Stimulated activated CD4-positive, alpha-beta T cell treated with anti-CD3 and anti-CD28 coated beads, TNF-alpha, amount 100 ng/mL, for 48 hours (primary cell): ENCODE data around the gene FES.
"Not testable (repeated sequence)": the region's sequence is repeated elsewhere in the genome, so short reads cannot be mapped to it uniquely, and the experiment has no call there.

ENCODE experiments used
- DNase-seq, 3 donors: peaks; one replicate each; pipeline ENCODE4 v3.0.0-alpha.2; 2020; ENCODE audit warnings: low read depth in 3 of 3

The FES gene

DNA sequence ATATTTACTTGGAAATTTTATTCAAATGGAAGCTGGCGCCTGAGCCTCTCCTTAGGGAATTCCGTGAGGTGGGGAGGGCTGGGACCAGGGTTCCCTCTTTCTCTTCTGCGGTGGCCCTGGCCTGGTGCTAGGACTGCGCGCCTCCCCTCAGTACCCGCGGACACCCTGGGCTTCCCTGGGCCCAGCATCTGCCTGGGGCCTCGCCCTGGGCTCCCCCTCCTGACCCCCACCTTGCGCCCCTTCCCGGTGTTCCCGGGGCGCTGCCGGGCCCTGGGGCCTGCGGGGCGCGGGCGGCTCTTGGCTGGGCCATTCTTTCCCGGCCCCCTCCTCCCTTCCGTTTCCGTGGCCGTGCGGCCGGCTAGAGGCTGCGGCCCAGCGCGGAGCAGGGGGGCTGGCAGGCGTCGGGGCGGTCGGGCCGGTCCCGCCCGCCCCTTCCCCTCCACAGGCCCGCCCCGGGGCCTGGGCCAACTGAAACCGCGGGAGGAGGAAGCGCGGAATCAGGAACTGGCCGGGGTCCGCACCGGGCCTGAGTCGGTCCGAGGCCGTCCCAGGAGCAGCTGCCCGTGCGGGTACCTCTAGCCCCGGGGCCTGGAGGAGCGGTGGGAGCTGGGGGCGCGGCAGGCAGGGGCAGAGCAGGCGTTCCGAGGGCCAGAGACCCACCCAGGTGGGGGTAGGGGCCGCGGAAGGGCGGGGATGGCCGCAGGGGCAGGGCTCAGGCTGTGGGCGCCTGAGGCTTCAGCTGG lies at the start of gene FES:
TSS of gene FES (plus strand) at position 529 of the 743 bp plus-strand sequence. CDS start 542 bp downstream, outside the sequence.
- no peak for DNase-seq

DNA sequence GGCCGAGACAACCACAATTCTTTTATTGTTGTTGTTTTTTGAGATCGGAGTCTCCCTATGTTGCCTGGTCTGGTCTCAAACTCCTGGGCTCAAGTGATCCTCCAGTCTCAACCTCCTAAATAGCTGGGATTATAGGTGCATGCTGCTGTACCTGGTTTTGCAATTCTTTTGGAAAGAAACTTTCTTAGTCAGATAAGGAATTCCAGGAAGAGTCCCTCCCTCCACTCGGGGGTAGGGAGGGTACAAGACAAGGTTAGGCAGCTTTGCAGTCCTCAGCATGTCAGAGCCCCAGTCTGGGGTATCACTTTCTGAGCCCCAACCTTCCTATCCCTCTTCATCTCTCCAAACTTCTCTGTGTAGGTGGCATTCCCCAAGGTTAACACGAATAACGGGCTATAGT lies 49.7 kb upstream of the FES start:
- DNase-seq: no peak

DNA sequence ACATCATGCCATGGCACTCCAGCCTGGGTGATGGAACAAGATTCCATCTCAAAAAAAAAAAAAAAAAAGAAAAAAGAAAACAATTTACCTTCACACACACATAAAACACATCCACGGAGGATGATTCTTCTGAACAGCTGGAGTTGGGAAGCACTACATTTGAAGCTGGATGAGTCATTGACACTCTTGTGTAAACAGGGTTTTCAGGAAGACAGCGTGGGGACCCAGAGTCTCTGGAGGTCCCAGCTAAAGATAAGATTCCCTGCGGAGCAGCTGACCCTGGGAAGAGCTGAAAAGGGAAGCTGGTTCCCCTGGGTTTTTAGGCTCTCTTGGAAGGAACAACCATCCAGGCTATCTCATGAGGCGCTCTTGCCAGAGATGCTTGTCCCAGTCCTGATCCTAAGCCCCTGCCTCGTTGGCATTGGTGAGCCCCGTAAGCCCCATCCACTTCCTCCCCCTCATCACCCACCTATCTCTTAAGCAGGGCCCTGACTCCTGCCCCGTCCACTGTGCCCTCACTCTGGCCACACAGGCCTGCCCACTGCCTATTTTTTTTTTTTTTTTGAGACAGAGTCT lies 47.9 kb upstream of the FES start:
- no peak for DNase-seq

DNA sequence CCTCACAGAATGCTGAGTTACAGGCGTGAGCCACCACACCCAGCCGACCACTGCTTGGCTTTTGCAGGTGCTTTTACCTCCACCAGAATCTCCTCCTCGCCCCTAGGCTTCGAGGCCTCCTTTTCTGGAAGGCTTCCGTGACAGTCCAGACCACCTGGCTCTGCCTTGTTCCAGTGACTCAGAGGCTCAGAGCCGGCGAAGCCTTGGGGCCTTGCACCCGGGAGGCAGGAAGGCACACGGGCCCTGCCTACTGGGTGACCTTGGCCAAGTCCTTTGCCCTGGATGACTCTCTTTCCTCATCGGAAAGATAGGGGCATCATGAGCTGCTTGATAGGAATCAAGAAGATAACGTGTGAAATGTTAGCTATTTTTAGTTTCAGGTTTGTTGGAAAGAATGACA lies 47.2 kb upstream of the FES start:
- peak in 2 of 3 donors; percentile 47 to 61 for DNase-seq

DNA sequence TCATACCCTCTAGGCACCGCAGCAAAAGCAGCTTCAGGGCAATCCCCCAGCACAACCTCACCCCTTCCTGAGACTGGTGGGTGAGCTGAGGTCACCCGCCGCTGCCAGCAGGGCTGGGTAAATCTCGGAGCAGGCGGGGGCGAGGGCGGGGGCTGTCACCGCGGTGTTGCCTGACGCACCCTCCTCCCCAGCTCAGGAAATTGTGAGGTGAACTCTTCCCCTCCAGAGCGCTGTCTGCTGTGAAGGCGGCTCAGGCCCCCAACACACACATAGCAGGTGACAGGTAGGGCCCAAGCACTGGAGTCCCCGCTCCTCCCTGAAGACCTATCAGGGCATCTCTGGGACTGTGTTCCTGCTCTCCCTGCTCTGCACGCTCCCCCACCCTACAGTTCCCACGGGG lies 46.2 kb upstream of the FES start:
- DNase-seq: peak; percentile 68 to 86 (median 85)

DNA sequence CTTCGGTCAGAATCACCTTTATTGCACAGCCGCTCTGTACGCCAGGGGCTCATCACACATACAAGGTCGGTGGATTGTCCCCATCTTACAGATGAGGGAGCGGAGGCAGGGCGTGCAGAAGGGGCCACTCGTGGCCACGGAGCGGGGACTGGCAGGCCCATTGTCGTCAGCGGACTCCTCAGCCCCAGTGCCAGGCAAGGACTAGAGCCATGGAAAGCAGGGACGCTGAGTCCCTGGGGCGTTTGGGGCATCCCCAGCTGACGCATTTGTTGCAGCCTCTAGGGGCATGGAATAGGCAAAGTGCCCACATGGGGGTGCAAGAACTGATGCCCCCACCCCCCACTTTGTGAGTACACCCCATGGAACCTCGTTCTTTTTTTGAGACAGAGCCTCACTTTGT lies 45.8 kb upstream of the FES start:
- DNase-seq: no peak

DNA sequence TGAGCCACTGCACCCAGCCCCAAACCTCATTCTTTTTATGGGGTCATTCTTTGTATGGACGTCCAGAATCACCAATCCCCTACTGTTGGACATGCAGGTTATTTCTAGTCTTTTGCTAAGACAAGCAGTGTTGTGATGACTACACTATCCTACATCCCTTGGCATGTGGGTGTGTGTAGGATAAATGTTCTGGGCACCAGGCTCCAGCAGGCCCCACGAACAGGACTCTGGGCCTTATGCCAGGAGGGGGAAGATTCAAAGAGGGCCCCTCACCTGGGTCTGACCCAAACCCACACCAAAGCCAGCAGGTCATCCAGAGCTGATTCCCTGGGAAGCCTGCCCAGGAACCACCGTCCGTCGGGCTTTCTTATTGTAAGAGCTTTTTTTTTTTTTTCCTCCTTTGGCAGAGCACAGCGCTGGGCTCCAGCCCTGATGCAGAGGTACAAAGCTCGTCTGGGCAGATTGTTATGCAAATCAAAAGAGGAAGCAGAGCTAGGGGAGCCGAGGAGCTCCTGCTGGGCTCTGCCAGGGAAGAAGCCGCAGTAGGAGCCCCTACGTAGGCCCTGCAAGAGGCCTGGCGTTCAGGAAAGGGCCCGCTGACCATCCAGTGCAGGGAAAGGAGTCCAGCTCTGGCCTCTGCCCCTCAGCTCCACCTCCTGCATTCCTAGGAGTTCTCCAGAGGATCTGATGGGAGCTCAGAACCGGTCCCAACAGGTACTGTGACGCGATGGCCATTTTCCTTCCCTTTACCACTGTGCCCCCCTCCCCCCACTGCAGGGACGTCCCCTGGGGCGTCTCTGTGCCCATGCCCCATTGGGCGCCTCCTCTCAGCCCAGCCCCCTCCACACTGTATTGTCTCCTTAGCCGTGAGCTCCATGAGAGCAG lies 44.9 kb upstream of the FES start:
- DNase-seq: no peak

DNA sequence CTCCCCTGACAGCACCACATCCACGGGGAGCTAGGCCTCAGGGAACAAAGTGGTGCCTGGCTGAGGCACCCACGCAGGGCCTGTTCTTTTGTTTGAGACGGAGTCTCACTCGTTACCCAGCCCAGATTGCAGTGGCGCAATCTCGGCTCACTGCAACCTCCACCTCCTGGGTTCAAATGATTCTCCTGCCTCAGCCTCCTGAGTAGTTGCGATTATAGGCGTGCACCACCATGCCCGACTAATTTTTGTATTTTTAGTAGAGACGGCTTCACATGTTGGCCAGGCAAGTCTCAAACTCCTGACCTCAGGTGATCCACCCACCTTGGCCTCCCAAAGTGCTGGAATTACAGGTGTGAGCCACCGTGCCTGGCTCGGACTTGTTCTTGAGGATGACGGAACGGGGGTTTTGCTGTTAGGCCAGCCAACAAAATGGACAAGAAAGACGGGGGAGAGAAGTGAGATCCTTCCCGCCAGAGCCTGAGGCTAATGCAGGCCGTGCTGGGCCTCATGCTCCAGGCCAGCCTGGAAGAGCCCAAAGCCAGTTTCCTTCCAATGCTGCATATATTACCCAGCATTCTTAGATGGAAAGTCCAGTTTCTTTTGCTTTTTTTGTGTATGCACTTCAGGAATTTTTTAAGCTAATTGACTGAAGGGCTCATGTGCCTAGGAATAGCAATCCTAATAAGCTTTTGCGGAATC lies 44.0 kb upstream of the FES start:
- no peak for DNase-seq

DNA sequence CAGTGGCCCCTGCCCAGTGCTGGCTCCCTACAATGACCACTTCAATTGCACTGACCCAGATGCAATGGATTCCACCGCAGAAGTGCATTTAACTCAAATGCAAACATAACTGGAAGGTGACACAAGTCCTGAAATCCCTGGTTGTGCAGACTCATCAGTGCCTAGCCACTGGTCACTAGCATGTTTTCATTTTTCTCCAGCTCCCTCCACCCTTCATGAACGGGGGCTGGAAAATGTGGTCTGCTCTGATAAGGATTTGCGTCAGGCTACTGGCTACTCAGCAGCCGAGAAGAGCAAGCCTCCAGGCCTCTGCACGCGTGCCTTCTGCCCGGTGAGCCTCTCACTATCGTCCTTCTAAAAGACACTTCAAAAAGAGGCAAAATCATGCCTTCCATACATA lies 43.4 kb upstream of the FES start:
- no peak for DNase-seq

DNA sequence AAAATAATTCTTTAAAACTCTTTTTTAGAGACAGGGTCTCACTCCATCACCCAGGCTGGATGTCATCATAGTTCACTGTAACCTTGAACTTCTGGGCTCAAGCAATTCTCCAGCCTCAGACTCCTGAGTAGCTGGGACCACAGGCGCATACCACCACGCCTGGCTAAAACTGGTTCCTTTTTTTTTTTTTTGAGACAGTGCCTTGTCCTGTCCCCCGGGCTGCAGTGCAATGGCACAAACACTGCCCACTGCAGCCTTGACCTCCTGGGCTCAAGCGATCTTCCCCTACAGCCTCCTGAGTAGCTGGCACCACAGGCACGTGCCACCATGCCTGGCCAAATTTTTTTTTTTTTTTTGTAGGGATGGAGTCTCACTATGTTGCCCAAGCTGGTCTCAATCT lies 39.6 kb upstream of the FES start:
- no peak for DNase-seq

DNA sequence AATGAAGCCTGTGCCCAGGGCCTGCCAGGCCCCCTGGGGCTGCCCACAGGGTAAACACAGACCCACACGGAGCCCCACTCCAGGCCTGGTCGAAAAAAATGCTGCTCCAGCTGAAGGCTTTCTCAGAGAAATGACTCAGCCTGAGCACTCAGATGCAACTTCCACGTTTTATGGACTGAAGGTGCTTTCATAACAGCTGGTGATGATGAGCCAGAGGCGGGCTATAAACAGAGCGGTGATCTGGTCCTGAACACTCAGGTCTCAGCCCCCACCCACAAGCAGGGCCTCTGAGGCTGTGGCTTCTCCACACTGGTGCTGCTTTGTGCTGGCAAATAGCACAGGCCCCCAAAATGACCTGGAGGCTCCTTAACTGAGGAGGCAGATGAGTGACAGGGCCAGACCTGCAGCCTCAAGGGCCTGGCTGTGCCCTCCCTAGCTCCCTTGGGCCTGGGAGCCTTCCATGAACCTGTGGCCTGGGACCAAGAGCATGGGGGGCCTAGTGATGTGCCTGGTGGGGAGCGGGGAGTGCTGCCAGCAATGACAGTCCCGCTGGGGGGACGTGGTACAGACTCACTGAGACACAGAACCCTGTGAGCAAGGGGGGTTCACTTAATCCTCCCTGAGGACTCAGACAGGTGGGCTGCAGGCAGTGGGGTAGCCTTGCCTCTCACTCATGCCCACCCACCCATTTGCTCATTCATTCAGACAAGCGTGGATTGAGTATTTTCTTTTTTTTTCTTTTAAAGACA lies 38.9 kb upstream of the FES start:
- peak in 2 of 3 donors; percentile 59 to 67 for DNase-seq

DNA sequence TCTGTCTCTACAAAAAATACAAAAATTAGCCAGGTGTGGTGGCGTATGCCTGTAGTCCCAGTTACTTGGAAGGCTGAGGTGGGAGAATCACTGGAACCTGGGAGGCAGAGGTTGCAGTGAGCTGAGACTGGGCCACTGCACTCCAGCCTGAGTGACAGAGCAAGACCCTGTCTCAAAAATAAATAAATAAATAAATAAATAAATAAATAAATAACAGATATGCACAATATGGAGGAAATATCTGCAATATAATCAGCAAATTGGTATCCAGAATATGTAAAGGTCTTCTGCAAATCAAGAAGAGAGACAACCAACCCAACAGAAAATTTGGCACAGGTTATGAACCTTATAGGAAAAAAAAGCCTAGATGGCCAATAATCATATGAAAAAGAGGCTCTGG lies 34.9 kb upstream of the FES start:
- DNase-seq: not testable (repeated sequence)

DNA sequence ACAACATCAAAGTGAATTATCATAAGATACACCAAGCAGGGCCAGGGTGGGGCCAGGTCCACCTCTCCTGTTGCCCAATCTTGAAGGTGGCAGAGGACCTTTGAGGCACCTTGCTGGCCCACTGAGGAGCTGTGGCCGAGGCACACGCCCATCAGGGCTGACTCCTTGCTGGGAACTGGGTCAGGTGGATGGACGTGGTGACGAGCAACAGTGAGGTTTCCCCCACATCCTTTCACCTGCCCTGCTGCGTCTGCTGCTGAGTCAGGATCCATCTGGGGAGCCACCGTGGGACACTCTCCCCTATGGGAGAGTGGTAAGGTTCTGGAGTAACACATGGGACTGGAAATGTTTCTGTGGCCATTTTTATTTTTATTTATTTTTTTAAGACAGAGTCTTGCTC lies 33.2 kb upstream of the FES start:
- DNase-seq: no peak

DNA sequence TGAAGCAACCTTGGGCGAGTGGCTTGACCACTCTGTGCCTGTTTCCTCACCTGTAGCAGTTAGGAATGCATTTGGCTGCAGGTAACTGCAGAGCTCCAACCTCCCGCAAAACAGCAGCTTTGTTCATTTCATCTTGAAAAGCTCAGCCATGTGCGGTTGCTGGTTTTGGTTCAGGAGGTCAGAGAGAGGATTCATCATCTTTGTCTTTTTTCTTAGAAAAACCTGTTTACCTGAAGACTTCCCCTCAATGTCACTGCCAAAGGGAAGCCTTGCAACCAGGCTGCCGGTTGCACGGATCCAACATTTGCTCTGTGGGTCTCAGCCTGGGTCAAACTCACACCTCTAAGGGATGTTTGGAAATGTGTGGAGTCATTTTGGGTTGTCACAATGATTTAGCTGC lies 32.4 kb upstream of the FES start:
- DNase-seq: no peak

DNA sequence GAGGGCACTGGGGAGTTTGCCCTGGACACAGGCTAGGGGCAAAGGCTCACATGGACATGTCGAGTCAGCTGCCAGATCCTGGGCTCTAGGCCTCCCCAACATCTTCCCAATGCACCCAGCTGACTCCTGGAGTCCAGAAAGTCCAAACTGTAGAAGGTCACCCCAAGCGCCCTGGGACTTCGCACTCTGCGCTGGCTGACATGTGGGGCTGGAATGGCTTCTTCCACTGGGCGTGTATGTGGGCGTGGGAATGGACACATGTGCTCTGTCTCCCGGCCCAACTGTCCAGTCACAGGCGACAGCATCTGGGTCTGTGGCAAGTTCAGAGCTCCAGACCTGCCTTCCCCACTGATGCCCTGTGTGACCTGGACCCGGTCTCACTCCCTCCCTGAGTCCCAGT lies 29.2 kb upstream of the FES start:
- DNase-seq: no peak

DNA sequence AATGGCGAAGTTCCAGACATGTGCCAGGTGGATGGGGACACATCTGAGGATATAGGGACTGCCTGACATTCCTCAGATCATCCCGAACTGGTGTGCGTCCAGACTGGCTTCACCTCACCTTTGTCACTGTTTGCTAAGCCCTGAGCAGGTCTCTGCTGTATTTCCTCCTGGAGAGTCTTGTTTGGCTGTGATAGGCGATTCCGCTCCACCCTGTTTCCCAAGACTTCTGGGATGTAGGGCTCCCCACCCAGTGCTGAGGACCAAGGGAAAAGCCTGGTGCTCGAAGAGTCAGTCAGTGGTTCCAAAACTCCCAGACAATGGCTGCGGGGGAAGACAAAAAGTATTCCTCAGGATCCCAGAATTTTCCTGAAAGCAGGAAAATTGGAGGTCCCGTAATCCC lies 27.0 kb upstream of the FES start:
- no peak for DNase-seq

DNA sequence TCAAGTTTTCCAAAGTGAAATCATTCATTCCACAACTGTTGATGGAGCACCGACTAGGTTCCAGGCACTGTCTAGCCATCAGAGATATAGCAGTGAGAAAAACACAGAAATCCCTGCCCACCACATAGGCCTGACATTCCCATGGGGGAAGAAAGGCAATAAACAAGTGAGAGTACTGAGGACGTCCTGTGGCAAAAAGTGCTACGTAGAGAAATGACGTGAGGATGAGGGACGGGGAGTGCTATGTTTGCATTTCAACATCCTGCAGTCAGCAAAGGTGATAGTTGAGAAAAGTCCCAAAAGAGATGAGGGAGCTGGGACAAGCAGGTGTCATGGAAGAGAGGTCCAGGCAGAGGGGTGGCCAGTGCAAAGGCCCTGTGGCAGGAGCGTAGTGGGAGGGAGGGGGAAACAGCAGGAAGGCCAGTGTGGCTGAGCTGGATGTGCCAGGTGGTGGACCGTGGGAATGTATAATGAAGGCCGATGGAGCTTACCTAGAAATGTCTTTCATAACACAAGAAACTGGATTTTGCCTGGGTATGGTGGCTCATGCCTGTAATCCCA lies 26.3 kb upstream of the FES start:
- DNase-seq: no peak

DNA sequence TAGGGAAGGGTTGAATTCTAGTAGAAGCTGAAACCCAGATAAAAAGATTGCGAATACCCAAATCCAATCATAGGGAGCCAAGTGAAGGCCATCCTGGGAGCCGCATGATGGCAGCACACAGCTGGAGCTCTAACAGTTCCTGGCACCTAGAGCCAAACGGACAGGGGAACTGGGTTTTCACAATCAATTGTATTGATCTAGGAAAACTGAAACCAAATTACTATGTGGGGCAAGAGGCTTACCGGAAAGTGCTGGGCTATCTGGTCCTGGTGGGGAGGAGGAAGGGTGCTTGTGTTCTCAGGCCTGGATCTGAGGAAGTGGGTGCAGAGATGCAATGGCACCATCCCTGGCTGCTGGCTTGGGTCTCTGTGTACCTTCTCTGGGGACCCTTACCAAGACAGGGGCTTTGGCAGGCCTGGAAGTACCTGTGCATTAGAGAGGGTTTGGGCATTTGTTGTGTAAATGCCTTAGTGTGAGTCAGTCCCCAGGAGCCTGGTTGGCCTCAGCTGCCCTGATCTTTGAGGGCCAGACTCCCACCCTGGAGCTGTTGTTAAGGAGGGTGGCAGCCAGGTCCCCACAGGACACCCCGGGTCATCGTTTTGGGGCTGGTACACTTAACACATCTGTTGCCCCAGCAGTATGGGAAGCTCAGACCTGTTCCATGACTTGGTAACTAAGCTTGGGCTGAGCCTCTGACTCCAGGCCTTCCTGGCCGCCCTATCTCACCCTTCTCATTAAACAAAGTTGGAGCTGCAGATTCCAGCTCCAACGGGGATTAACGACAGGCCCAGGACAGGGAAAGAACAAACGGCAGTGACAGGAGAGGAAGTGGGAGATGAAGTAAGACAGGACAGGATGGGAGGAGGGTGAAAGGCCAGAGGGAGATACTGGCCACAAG lies 24.8 kb upstream of the FES start:
- DNase-seq: no peak

DNA sequence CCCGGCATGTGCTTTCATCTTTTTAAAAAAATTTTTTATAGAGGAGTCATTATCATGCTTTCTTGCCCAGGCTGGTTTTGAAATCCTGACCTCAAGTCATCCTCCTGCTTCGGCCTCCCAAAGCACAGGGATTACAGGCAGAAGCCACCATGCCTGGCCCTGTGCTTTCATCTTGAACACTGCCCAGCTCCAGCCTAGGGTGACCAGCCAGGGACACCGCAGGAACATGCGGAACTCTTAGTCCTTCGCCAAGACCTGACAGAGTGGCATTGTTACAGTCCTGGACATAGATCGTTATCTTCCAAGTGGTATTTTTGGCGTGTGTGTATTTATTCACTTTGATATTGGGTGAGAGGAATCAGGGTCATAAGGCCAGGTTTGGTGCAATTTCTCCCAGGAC lies 23.9 kb upstream of the FES start:
- no peak for DNase-seq
